RWPE2 (cell line): ENCODE data around the gene NAB2.

Experiments
- ATAC-seq: fragments of 200-7000 bp; cut with Tn5 transposase; 3 replicates; pipeline ENCODE4 v1.9.1; 2021; ENCODE audit warnings: low read depth
- DNase-seq: peaks from one replicate; pipeline ENCODE4 v3.0.0-alpha.2; 2020; ENCODE audit warnings: low spot score
- H3K27ac ChIP-seq: fragments of 450-650 bp; 2 replicates; pipeline ENCODE4 v1.5.1; 2017; ENCODE audit warnings: mild to moderate bottlenecking; ENCODE audit not compliant: poor library complexity, severe bottlenecking
- H3K27me3 ChIP-seq: fragments of 250-450 bp; sonication (Bioruptor Pico); 2 replicates; pipeline ENCODE4 v1.5.1; 2021; ENCODE audit warnings: mild to moderate bottlenecking, moderate library complexity; ENCODE audit not compliant: insufficient read depth, poor library complexity, severe bottlenecking
- H3K36me3 ChIP-seq: fragments of 250-450 bp; sonication (Bioruptor Pico); 2 replicates; pipeline ENCODE4 v1.5.1; 2020; ENCODE audit warnings: low read depth, mild to moderate bottlenecking, moderate library complexity
- H3K4me1 ChIP-seq: fragments of 250-450 bp; sonication (Bioruptor Pico); 2 replicates; pipeline ENCODE4 v1.5.1; 2021; ENCODE audit warnings: mild to moderate bottlenecking, moderate library complexity; ENCODE audit not compliant: insufficient read depth, poor library complexity, severe bottlenecking
- H3K4me3 ChIP-seq: fragments of 250-450 bp; sonication (Bioruptor Pico); 2 replicates; pipeline ENCODE4 v1.5.1; 2021; ENCODE audit warnings: mild to moderate bottlenecking, moderate library complexity; ENCODE audit not compliant: severe bottlenecking
- H3K9me3 ChIP-seq: fragments of 250-450 bp; sonication (Bioruptor Pico); 2 replicates; pipeline ENCODE4 v1.5.1; 2021; ENCODE audit warnings: mild to moderate bottlenecking, moderate library complexity; ENCODE audit not compliant: severe bottlenecking
- TF ChIP-seq, protein P1 (sequence below): fragments of 450-650 bp; IDR thresholded peaks from one replicate; pipeline ENCODE4 v1.5.1; 2017; ENCODE audit warnings: mild to moderate bottlenecking, moderate library complexity; ENCODE audit not compliant: poor library complexity, severe bottlenecking

The NAB2 gene

DNA sequence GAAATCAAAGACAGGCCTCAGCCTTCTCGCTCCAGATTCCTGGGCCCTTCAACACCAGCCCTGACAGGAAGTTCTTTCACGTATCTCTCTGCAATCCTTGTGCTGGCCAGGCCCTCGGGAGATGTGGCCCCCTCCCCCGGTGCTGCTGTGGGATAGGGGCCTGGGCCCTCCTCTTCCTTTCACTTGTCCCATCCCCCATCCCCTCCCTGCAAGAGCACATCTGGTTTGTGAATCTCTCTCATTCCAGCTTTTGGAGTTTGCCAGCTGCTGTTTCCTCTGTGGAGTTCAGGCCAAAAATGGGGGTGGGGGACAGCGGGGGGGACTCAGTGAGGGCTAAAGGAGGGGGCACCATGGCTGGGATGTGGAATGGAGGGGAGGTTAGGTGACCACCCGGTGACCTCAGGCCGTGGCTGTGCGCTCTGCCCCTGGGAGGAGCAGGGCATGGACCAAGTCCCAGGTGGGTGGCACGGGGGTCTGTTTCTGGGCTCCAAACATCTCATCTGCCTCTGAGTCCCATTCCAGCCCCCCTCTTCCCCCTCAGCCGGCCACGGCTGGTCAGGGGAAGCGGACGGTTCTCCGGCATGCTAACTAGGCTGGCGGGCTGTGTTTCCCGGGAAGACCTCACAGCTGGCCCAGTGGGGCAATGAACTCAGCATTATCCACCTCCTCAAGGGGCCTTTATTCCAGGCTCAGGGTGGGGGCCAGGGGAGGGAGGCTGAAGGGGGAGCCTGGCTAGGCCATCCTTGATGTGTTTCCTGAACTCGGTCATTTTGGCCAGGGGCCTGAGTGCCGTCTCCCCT lies 46.8 kb downstream of the NAB2 start:
- H3K4me1 ChIP-seq: no peaks in the 10 kb centered on the region
- H3K27me3 ChIP-seq: no peaks in the 10 kb centered on the region
- H3K9me3 ChIP-seq: no peaks in the 10 kb centered on the region
- H3K36me3 ChIP-seq: 0 out of 2 replicates have a peak, but pooled peaks cover 10% of the 10 kb centered on the region
- no peak for DNase-seq
- H3K27ac ChIP-seq: no peak overlapping the region
- H3K4me3 ChIP-seq: no peak overlapping the region
- ATAC-seq: no peak
- TF ChIP-seq, protein P1, sequence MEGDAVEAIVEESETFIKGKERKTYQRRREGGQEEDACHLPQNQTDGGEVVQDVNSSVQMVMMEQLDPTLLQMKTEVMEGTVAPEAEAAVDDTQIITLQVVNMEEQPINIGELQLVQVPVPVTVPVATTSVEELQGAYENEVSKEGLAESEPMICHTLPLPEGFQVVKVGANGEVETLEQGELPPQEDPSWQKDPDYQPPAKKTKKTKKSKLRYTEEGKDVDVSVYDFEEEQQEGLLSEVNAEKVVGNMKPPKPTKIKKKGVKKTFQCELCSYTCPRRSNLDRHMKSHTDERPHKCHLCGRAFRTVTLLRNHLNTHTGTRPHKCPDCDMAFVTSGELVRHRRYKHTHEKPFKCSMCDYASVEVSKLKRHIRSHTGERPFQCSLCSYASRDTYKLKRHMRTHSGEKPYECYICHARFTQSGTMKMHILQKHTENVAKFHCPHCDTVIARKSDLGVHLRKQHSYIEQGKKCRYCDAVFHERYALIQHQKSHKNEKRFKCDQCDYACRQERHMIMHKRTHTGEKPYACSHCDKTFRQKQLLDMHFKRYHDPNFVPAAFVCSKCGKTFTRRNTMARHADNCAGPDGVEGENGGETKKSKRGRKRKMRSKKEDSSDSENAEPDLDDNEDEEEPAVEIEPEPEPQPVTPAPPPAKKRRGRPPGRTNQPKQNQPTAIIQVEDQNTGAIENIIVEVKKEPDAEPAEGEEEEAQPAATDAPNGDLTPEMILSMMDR: no peak

GRCh38 chr12:57138526-57139272 lies 49.8 kb downstream of the NAB2 start:
- Histone ChIP-seq H3K4me1 (no peaks in the 10 kb centered on the region), H3K27me3 (no peaks in the 10 kb centered on the region), H3K9me3 (no peaks in the 10 kb centered on the region), H3K27ac (no peak overlapping the region), H3K4me3 (no peak overlapping the region), H3K36me3 (peaks cover 16% of the 10 kb centered on the region; the same call in 1 of the 2 replicates)
- TF ChIP-seq, protein P1: no peak
- DNase-seq (no peak), ATAC-seq (no peak)

- ATAC-seq (no peak), DNase-seq (no peak)
- TF ChIP-seq, protein P1: no peak
- Histone ChIP-seq H3K27ac (no peak overlapping the region), H3K36me3 (peaks cover 28% of the 10 kb centered on the region), H3K4me1 (no peaks in the 10 kb centered on the region), H3K9me3 (no peaks in the 10 kb centered on the region), H3K27me3 (no peaks in the 10 kb centered on the region), H3K4me3 (no peak overlapping the region)
Observed at GRCh38 chr12:57139796-57140649, 51.1 kb downstream of the NAB2 start.

DNA sequence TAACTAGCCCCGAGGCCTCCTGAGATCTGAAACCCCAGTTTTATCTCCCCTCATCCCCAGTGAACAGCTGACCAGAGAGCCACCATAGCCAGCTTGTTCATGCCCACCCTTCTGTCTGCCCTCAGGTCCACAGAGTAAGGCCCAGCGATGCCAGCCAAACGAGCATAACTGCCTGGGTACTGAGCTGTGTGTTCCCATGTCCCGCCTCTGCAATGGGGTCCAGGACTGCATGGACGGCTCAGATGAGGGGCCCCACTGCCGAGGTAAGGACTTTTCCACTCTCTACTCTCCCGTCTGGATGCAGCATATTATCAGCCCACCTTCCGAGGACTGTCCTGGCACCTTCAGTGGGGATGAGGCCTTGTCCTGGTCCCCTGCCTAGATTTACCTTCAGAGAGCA lies 52.3 kb downstream of the NAB2 start:
- H3K27ac ChIP-seq: no peak overlapping the region
- H3K9me3 ChIP-seq: no peaks in the 10 kb centered on the region
- no peaks in the 10 kb centered on the region for H3K27me3 ChIP-seq
- H3K36me3 ChIP-seq: peaks cover 30% of the 10 kb centered on the region
- TF ChIP-seq, protein P1: no peak
- H3K4me3 ChIP-seq: no peak overlapping the region
- ATAC-seq: no peak
- H3K4me1 ChIP-seq: no peaks in the 10 kb centered on the region
- DNase-seq: no peak
